ENCODE results near the gene PREB.

PREB gene

GRCh38 chr2:27097341-27097740 lies 37.1 kb downstream of the PREB start:
- H3K4me3 Mint-ChIP-seq, result no peak overlapping the region
- DNase-seq, result no peak
- peaks cover 34% of the 10 kb centered on the region for H3K4me1 Mint-ChIP-seq
- peaks cover 22% of the 10 kb centered on the region for H3K27me3 Mint-ChIP-seq (ENCODE audit: low read depth, poor library complexity)
- H3K27ac Mint-ChIP-seq, result no peak overlapping the region
- TF ChIP-seq, protein P1, sequence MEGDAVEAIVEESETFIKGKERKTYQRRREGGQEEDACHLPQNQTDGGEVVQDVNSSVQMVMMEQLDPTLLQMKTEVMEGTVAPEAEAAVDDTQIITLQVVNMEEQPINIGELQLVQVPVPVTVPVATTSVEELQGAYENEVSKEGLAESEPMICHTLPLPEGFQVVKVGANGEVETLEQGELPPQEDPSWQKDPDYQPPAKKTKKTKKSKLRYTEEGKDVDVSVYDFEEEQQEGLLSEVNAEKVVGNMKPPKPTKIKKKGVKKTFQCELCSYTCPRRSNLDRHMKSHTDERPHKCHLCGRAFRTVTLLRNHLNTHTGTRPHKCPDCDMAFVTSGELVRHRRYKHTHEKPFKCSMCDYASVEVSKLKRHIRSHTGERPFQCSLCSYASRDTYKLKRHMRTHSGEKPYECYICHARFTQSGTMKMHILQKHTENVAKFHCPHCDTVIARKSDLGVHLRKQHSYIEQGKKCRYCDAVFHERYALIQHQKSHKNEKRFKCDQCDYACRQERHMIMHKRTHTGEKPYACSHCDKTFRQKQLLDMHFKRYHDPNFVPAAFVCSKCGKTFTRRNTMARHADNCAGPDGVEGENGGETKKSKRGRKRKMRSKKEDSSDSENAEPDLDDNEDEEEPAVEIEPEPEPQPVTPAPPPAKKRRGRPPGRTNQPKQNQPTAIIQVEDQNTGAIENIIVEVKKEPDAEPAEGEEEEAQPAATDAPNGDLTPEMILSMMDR (IDR thresholded peaks at IDR 0.05), result no peak
- no peaks in the 10 kb centered on the region for H3K9me3 Mint-ChIP-seq
- H3K36me3 Mint-ChIP-seq (ENCODE audit: low read depth), result no peaks in the 10 kb centered on the region

DNA sequence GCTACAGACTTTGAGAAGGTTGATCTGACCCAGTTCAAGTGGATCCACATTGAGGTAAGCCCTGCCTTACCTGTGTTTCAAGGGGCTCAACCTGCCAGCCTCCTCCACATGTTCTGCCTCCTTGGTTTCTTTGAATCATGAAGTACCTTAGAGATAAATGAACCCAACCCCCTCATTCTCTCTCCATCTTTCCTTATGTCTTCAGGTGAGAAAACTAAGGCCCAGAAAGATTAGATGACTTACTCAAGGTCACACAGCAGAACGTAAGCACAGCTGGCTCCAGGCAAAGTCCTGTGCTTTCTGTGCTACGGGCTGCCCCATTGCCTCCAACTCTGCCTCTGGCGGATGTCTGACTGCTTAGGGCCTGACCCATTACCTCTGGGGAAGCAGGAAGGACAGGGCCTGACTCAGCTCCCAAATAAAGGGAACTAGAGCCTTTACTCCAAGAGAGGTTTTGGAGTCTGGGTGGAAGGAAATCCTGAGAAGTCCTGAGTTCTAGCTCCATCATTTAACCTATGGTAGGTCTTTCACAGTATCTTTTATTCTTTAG lies 37.6 kb downstream of the PREB start:
- Mint-ChIP-seq H3K36me3 (ENCODE audit: low read depth) (no peaks in the 10 kb centered on the region), H3K4me1 (peaks cover 39% of the 10 kb centered on the region), H3K4me3 (no peak overlapping the region), H3K27me3 (ENCODE audit: low read depth, poor library complexity) (peaks cover 22% of the 10 kb centered on the region), H3K9me3 (no peaks in the 10 kb centered on the region), H3K27ac (peak overlapping the region; percentile 83)
- TF ChIP-seq, protein P1 (IDR thresholded peaks at IDR 0.05), result no peak
- DNase-seq, result no peak

GRCh38 chr2:27095745-27096651 lies 38.4 kb downstream of the PREB start:
- peak; percentile 56 for DNase-seq
- no peak overlapping the region for H3K27ac Mint-ChIP-seq

DNA sequence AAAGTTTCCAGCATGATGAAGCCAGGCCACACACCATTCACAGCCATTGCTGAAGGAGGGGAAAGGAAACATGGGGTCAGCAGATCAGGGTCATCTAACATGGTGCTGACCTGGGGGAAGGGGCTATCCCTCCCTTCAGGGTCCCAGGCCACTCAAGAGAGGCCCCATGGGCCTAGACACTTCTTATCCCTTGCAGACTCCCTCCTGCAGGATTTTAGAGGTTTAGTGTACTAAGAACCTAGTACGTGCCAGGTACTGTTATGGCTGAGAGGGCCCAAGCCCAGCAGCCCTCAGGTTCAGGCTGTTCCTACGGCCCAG lies 39.0 kb downstream of the PREB start:
- Mint-ChIP-seq H3K27ac (no peak overlapping the region), H3K36me3 (ENCODE audit: low read depth) (no peaks in the 10 kb centered on the region), H3K27me3 (ENCODE audit: low read depth, poor library complexity) (peaks cover 26% of the 10 kb centered on the region), H3K4me3 (no peak overlapping the region), H3K4me1 (peaks cover 44% of the 10 kb centered on the region), H3K9me3 (no peaks in the 10 kb centered on the region)
- no peak for DNase-seq
- TF ChIP-seq, protein P1 (IDR thresholded peaks at IDR 0.05), result no peak

More at GRCh38 chr2:27095745-27096651, 38.4 kb downstream of the PREB start:
- peak overlapping the region; percentile 59 for H3K4me3 Mint-ChIP-seq
- H3K9me3 Mint-ChIP-seq, result no peaks in the 10 kb centered on the region
- H3K27me3 Mint-ChIP-seq (ENCODE audit: low read depth, poor library complexity), result peaks cover 25% of the 10 kb centered on the region
- H3K4me1 Mint-ChIP-seq, result peaks cover 44% of the 10 kb centered on the region
- TF ChIP-seq, protein P1 (IDR thresholded peaks at IDR 0.05), result no peak
- H3K36me3 Mint-ChIP-seq (ENCODE audit: low read depth), result no peaks in the 10 kb centered on the region

GRCh38 chr2:27094353-27094984 lies 40.0 kb downstream of the PREB start:
- no peaks in the 10 kb centered on the region for H3K36me3 Mint-ChIP-seq (ENCODE audit: low read depth)
- peaks cover 26% of the 10 kb centered on the region for H3K27me3 Mint-ChIP-seq (ENCODE audit: low read depth, poor library complexity)
- H3K4me3 Mint-ChIP-seq, result no peak overlapping the region
- no peak for DNase-seq
- peaks cover 37% of the 10 kb centered on the region for H3K4me1 Mint-ChIP-seq
- H3K9me3 Mint-ChIP-seq, result no peaks in the 10 kb centered on the region
- TF ChIP-seq, protein P1 (IDR thresholded peaks at IDR 0.05), result no peak
- no peak overlapping the region for H3K27ac Mint-ChIP-seq
